Type B pancreatic cell (in vitro differentiated cells): Measurements from ENCODE around the gene CTSW. TPM values are rescaled to one million over a fixed set of nuclear protein-coding genes. Genes with fewer than 3 reads are reported as not detected.
"Not testable (repeated sequence)": the region's sequence is repeated elsewhere in the genome, so short reads cannot be mapped to it uniquely, and the experiment has no call there.

Source experiments
- DNase-seq: peaks from one replicate; pipeline ENCODE4 v3.0.0; 2021; ENCODE audit warnings: mixed read lengths; ENCODE audit not compliant: unreplicated experiment; ENCODE audit errors: extremely low spot score
- H3K27ac Mint-ChIP-seq: 2 replicates; pipeline ENCODE4 v1.8.0; 2021; ENCODE audit warnings: mild to moderate bottlenecking, mixed read lengths
- H3K27me3 Mint-ChIP-seq: 2 replicates; pipeline ENCODE4 v1.8.0; 2021; ENCODE audit warnings: mixed read lengths
- H3K36me3 Mint-ChIP-seq: 2 replicates; pipeline ENCODE4 v1.8.0; 2021; ENCODE audit warnings: mixed read lengths
- H3K4me1 Mint-ChIP-seq: one replicate; pipeline ENCODE4 v1.8.0; 2021; ENCODE audit warnings: mixed read lengths; ENCODE audit not compliant: unreplicated experiment
- H3K4me3 Mint-ChIP-seq: 2 replicates; pipeline ENCODE4 v1.8.0; 2021; ENCODE audit warnings: mild to moderate bottlenecking, mixed read lengths
- H3K9me3 Mint-ChIP-seq: 2 replicates; pipeline ENCODE4 v1.8.0; 2021; ENCODE audit warnings: mixed read lengths
- CTCF ChIP-seq: fragments of 200-600 bp; sonication (generic); conservative IDR thresholded peaks from 2 replicates; pipeline ENCODE4 v1.5.0; 2021; ENCODE audit warnings: antibody characterized with exemption, mild to moderate bottlenecking
- long read RNA-seq: library from polyadenylated mRNA; unstranded; transcript quantifications from one replicate; pipeline ENCODE4 v2.0.0, GENCODE V29; 2020
- total RNA-seq: library from RNA; stranded (reverse); gene quantifications from 2 replicates; pipeline ENCODE4 v1.2.1, GENCODE V29; 2021; ENCODE audit warnings: low replicate concordance

CTSW gene
- total RNA-seq, result not detected in 2 replicates
- long read RNA-seq, result 0 reads

- TF ChIP-seq CTCF, result no peak
- Mint-ChIP-seq H3K27me3 (no peaks in the 10 kb centered on the region), H3K4me1 (peaks cover 3% of the 10 kb centered on the region), H3K4me3 (no peak within 1 kb of the TSS), H3K27ac (no peak within 1 kb of the TSS), H3K9me3 (no peaks in the 10 kb centered on the region), H3K36me3 (peaks cover 3% of the 10 kb centered on the region)
- no peak for DNase-seq
Measured at GRCh38 chr11:65879617-65880016, at the start of gene CTSW. Gene CTSW (plus strand): TSS chr11:65879837. CDS start chr11:65879855, 18 bp downstream.

GRCh38 chr11:65832231-65832630 is 47.4 kb upstream of the CTSW start:
- not testable (repeated sequence) for DNase-seq, H3K36me3 Mint-ChIP-seq
- H3K27me3 Mint-ChIP-seq, result peaks cover 23% of the 10 kb centered on the region

GRCh38 chr11:65833297-65834030 is 46.2 kb upstream of the CTSW start, which contains the start of gene SNX32:
Gene SNX32 (plus strand): TSS chr11:65833963. CDS start chr11:65834066, 103 bp downstream.
- Mint-ChIP-seq H3K27me3 (peaks cover 23% of the 10 kb centered on the region), H3K4me3 (no peak within 1 kb of the TSS), H3K4me1 (peaks cover 19% of the 10 kb centered on the region), H3K36me3 (no peaks in the 10 kb centered on the region), H3K9me3 (peaks cover 4% of the 10 kb centered on the region), H3K27ac (peak within 1 kb of the TSS; percentile 2)
- TF ChIP-seq CTCF, result no peak
- peak; percentile 96 for DNase-seq

More at GRCh38 chr11:65832231-65832630, 47.4 kb upstream of the CTSW start:
- peaks cover 19% of the 10 kb centered on the region for H3K4me1 Mint-ChIP-seq
- peak overlapping the region; percentile 72 for H3K4me3 Mint-ChIP-seq
- not testable (repeated sequence) for H3K27ac Mint-ChIP-seq, H3K9me3 Mint-ChIP-seq

GRCh38 chr11:65834202-65834601 is 45.4 kb upstream of the CTSW start:
- TF ChIP-seq CTCF, result no peak
- no peak overlapping the region for H3K4me3 Mint-ChIP-seq
- peaks cover 19% of the 10 kb centered on the region for H3K4me1 Mint-ChIP-seq
- DNase-seq, result no peak
- no peaks in the 10 kb centered on the region for H3K36me3 Mint-ChIP-seq
- H3K27me3 Mint-ChIP-seq, result peaks cover 23% of the 10 kb centered on the region
- H3K27ac Mint-ChIP-seq, result no peak overlapping the region
- H3K9me3 Mint-ChIP-seq, result peaks cover 4% of the 10 kb centered on the region

- no peak overlapping the region for H3K4me3 Mint-ChIP-seq
- H3K4me1 Mint-ChIP-seq, result peaks cover 6% of the 10 kb centered on the region
- H3K36me3 Mint-ChIP-seq, result no peaks in the 10 kb centered on the region
- H3K27me3 Mint-ChIP-seq, result no peaks in the 10 kb centered on the region
- no peak for DNase-seq
- no peaks in the 10 kb centered on the region for H3K9me3 Mint-ChIP-seq
- no peak for TF ChIP-seq CTCF
- peak overlapping the region; percentile 53 for H3K27ac Mint-ChIP-seq
Measured at GRCh38 chr11:65842144-65842543, 37.5 kb upstream of the CTSW start.

- DNase-seq, result no peak
- H3K36me3 Mint-ChIP-seq, result no peaks in the 10 kb centered on the region
- peak overlapping the region; percentile 91 for H3K27ac Mint-ChIP-seq
- H3K4me1 Mint-ChIP-seq, result peaks cover 6% of the 10 kb centered on the region
- peaks cover 3% of the 10 kb centered on the region for H3K27me3 Mint-ChIP-seq
- no peak for TF ChIP-seq CTCF
- H3K4me3 Mint-ChIP-seq, result peak overlapping the region; percentile 52
- no peaks in the 10 kb centered on the region for H3K9me3 Mint-ChIP-seq
Measured at GRCh38 chr11:65843811-65844210, 35.8 kb upstream of the CTSW start.
